Esophagus squamous epithelium (tissue), 4 donors: ENCODE results near the gene NAV2.

Experiments used
- POLR2A ChIP-seq, 4 donors: fragments of 450-650 bp; IDR thresholded peaks; one replicate each; pipeline ENCODE4 v1.6.1; 2017; ENCODE audit warnings: antibody characterized with exemption in 4 of 4, mild to moderate bottlenecking in 4 of 4, moderate library complexity in 3 of 4
- TF ChIP-seq, protein P1 (sequence below), 6 experiments: fragments of 450-650 bp in 4 of 6; fragments of 200-600 bp in 2 of 6; sonication (generic) in 2 of 6; IDR thresholded peaks; one replicate each; pipeline ENCODE4 v1.5.1; 2016 to 2019; ENCODE audit warnings: antibody characterized with exemption in 6 of 6, mild to moderate bottlenecking in 4 of 6, moderate library complexity in 4 of 6

DNA sequence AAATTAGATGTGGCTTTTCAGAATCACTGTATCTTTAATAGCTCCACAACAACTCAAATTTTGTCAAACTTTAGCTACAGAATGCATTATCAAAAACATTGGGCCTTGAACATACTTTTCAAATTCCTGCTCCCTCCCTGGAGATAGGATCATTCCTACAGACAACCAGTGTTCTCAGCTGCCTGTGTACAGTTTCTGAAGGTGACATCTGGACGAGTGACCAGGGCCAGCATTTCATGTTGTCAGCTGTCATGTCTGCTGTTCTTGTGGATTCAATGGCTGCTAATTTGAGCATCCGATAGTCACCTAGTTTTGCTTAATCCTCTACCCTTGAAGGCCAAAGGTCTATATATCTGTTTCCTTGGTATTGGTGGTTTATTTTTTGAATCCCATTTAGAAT is 259.5 kb downstream of the NAV2 start:
- TF ChIP-seq, protein P1, sequence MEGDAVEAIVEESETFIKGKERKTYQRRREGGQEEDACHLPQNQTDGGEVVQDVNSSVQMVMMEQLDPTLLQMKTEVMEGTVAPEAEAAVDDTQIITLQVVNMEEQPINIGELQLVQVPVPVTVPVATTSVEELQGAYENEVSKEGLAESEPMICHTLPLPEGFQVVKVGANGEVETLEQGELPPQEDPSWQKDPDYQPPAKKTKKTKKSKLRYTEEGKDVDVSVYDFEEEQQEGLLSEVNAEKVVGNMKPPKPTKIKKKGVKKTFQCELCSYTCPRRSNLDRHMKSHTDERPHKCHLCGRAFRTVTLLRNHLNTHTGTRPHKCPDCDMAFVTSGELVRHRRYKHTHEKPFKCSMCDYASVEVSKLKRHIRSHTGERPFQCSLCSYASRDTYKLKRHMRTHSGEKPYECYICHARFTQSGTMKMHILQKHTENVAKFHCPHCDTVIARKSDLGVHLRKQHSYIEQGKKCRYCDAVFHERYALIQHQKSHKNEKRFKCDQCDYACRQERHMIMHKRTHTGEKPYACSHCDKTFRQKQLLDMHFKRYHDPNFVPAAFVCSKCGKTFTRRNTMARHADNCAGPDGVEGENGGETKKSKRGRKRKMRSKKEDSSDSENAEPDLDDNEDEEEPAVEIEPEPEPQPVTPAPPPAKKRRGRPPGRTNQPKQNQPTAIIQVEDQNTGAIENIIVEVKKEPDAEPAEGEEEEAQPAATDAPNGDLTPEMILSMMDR (IDR thresholded peaks at IDR 0.05) = no peak
- TF ChIP-seq POLR2A (IDR thresholded peaks at IDR 0.05) = no peak
